IMR-90 (cell line): ENCODE results near the gene CPEB2. TPM values are rescaled to one million over a fixed set of nuclear protein-coding genes. Genes with fewer than 3 reads are reported as not detected.

Source experiments
- ATAC-seq: fragments of 200-7000 bp; cut with Tn5 transposase; 2 replicates; pipeline ENCODE4 v1.9.1; 2020; ENCODE audit warnings: low read depth, mild to moderate bottlenecking, moderate library complexity
- BruUV-seq: library from RNA; stranded (reverse); fragments of 400-500 nt; replicated peaks from 2 replicates; lab custom pipeline; 2021; lab: Mats Ljungman, UMichigan
- CTCF ChIA-PET: fragments of 300-600 bp; formaldehyde crosslinking; extraction: SDS; loops from one replicate; lab custom pipeline; 2021; ENCODE audit warnings: antibody characterized with exemption; lab: Yijun Ruan, JAX
- POLR2A ChIA-PET: fragments of 300-600 bp; sonication (Branson Sonifier 250); formaldehyde crosslinking; loops from one replicate; lab custom pipeline; 2022; ENCODE audit warnings: antibody characterized with exemption; ENCODE audit not compliant: unreplicated experiment; lab: Charles Lee
- DNase-seq: peaks from one replicate; pipeline ENCODE4 v3.0.0; 2013
- H2AFZ ChIP-seq: replicated peaks from 2 replicates; pipeline ENCODE3; 2013; ENCODE audit warnings: low read length, mild to moderate bottlenecking; ENCODE audit not compliant: poor library complexity
- H2AK5ac ChIP-seq: 2 replicates; pipeline ENCODE4 v1.6.1; 2013; ENCODE audit warnings: low read depth, low read length, inconsistent platforms
- H2AK9ac ChIP-seq: replicated peaks from 2 replicates; pipeline ENCODE3; 2013; ENCODE audit warnings: mild to moderate bottlenecking, low read depth, low read length, moderate library complexity; ENCODE audit not compliant: poor library complexity
- H2BK120ac ChIP-seq: 2 replicates; pipeline ENCODE4 v1.6.1; 2013; ENCODE audit warnings: low read depth, low read length, inconsistent platforms
- H2BK15ac ChIP-seq: 3 replicates; pipeline ENCODE4 v1.6.1; 2013; ENCODE audit warnings: low read depth, low read length, inconsistent platforms
- H2BK20ac ChIP-seq: 2 replicates; pipeline ENCODE4 v1.6.1; 2013; ENCODE audit warnings: low read depth, mild to moderate bottlenecking, inconsistent platforms, low read length, moderate library complexity
- H2BK5ac ChIP-seq: 2 replicates; pipeline ENCODE4 v1.6.1; 2013; ENCODE audit warnings: mild to moderate bottlenecking, low read depth, low read length, inconsistent platforms; ENCODE audit not compliant: poor library complexity, severe bottlenecking
- H3K14ac ChIP-seq: replicated peaks from 2 replicates; pipeline ENCODE4 v1.6.1; 2013; ENCODE audit warnings: low read depth, low read length, inconsistent platforms
- H3K18ac ChIP-seq: 2 replicates; pipeline ENCODE4 v1.6.1; 2013; ENCODE audit warnings: low read depth, low read length, control low read depth
- H3K23ac ChIP-seq: 2 replicates; pipeline ENCODE4 v1.6.1; 2013; ENCODE audit warnings: low read depth, low read length, inconsistent platforms
- H3K27ac ChIP-seq: 2 replicates; pipeline ENCODE4 v1.5.1; 2013; ENCODE audit warnings: mild to moderate bottlenecking, control low read depth, low read length; ENCODE audit not compliant: insufficient read depth
- H3K27me3 ChIP-seq: 2 replicates; pipeline ENCODE4 v1.6.1; 2013; ENCODE audit warnings: low read length; ENCODE audit not compliant: control insufficient read depth, insufficient read depth
- H3K36me3 ChIP-seq: 2 replicates; pipeline ENCODE4 v1.6.1; 2013; ENCODE audit warnings: low read length, mixed read lengths; ENCODE audit not compliant: control insufficient read depth, insufficient read depth
- H3K4ac ChIP-seq: 2 replicates; pipeline ENCODE4 v1.6.1; 2013; ENCODE audit warnings: low read depth, low read length, inconsistent platforms
- H3K4me1 ChIP-seq: 2 replicates; pipeline ENCODE4 v1.6.1; 2013; ENCODE audit warnings: low read length, mixed read lengths; ENCODE audit not compliant: control insufficient read depth, insufficient read depth
- H3K4me2 ChIP-seq: 2 replicates; pipeline ENCODE4 v1.6.1; 2013; ENCODE audit warnings: low read depth, mild to moderate bottlenecking, control low read depth, low read length, moderate library complexity
- H3K4me3 ChIP-seq: 2 replicates; pipeline ENCODE4 v1.5.1; 2013; ENCODE audit warnings: low read depth, mild to moderate bottlenecking, control low read depth, low read length, moderate library complexity; ENCODE audit not compliant: insufficient read depth
- H3K56ac ChIP-seq: 2 replicates; pipeline ENCODE4 v1.6.1; 2013; ENCODE audit warnings: low read length, inconsistent platforms; ENCODE audit not compliant: insufficient read depth; ENCODE audit errors: extremely low read depth
- H3K79me1 ChIP-seq, 2 experiments: 2 replicates each; pipeline ENCODE4 v1.6.1; 2013; ENCODE audit warnings: low read length in 2 of 2, inconsistent platforms in 1 of 2, low read depth in 1 of 2
- H3K9ac ChIP-seq: 2 replicates; pipeline ENCODE4 v1.6.1; 2013; ENCODE audit warnings: low read depth, low read length, control low read depth
- H3K9me1 ChIP-seq: 2 replicates; pipeline ENCODE4 v1.6.1; 2013; ENCODE audit warnings: low read length, inconsistent platforms; ENCODE audit not compliant: insufficient read depth
- H3K9me3 ChIP-seq: 2 replicates; pipeline ENCODE4 v1.6.1; 2013; ENCODE audit warnings: low read length; ENCODE audit not compliant: control insufficient read depth, insufficient read depth
- H4K20me1 ChIP-seq: 2 replicates; pipeline ENCODE4 v1.6.1; 2013; ENCODE audit warnings: low read length, inconsistent platforms; ENCODE audit not compliant: insufficient read depth
- H4K5ac ChIP-seq: 2 replicates; pipeline ENCODE4 v1.6.1; 2013; ENCODE audit warnings: mild to moderate bottlenecking, low read depth, low read length, control low read depth
- H4K8ac ChIP-seq, 2 experiments: 2 replicates each; pipeline ENCODE4 v1.6.1; 2013; ENCODE audit warnings: low read depth in 2 of 2, low read length in 2 of 2, control low read depth in 1 of 2, inconsistent platforms in 1 of 2
- H4K91ac ChIP-seq: 2 replicates; pipeline ENCODE4 v1.6.1; 2013; ENCODE audit warnings: low read depth, low read length, inconsistent platforms; ENCODE audit not compliant: insufficient read depth
- BHLHE40 ChIP-seq: fragments of 150-350 bp; IDR thresholded peaks from 2 replicates; pipeline ENCODE4 v1.6.1; 2016; ENCODE audit warnings: mild to moderate bottlenecking, low read depth, low read length
- CEBPB ChIP-seq: IDR thresholded peaks from 2 replicates; pipeline ENCODE4 v1.6.1; 2012; ENCODE audit warnings: low read depth, low read length, improper control_type of control experiment
- MXI1 ChIP-seq: IDR thresholded peaks from 2 replicates; pipeline ENCODE4 v1.6.1; 2012; ENCODE audit warnings: low read depth, mild to moderate bottlenecking, low read length, moderate library complexity, borderline replicate concordance
- RCOR1 ChIP-seq: IDR thresholded peaks from 2 replicates; pipeline ENCODE4 v1.6.1; 2012; ENCODE audit warnings: mild to moderate bottlenecking, low read length, improper control_type of control experiment; ENCODE audit not compliant: insufficient replicate concordance
- RFX5 ChIP-seq: IDR thresholded peaks from 2 replicates; pipeline ENCODE4 v1.8.0; 2012; ENCODE audit warnings: low read depth, mild to moderate bottlenecking, low read length, moderate library complexity
- SMC3 ChIP-seq: fragments of 150-350 bp; IDR thresholded peaks from 2 replicates; pipeline ENCODE4 v1.6.1; 2016; ENCODE audit warnings: low read depth, mild to moderate bottlenecking, antibody characterized with exemption, low read length, moderate library complexity
- WGBS, 2 experiments: methylation state at CpG; one replicate each; pipeline versions ENCODE4 v1.1.5 to v1.1.7; 2013; ENCODE audit warnings: missing lambda C conversion rate in 2 of 2; ENCODE audit not compliant: insufficient read length in 1 of 2; ENCODE audit errors: extremely low coverage in 2 of 2; 5-methylcytosine and 5-hydroxymethylcytosine counted together
- dilution Hi-C: fragments of 300-500 bp; cut with HindIII; formaldehyde crosslinking; loops from one replicate; pipeline ENCODE4 v1.14.3; 2018; ENCODE audit warnings: low sequenced_read_pairs; ENCODE audit not compliant: unreplicated experiment
- in situ Hi-C: fragments of 300-500 bp; cut with MboI; formaldehyde crosslinking; loops from 3 replicates; pipeline ENCODE4 v1.14.3; 2019; ENCODE audit warnings: low sequenced_read_pairs, inconsistent platforms, mixed read lengths
- intact Hi-C: fragments of 100-400 bp; cut with micrococcal nuclease; formaldehyde crosslinking; loops from 2 replicates; pipeline ENCODE4 v1.10.0; 2022
- polyA plus RNA-seq, 3 experiments: library from polyadenylated mRNA; depleted of rRNA; stranded (reverse); fragments of >200 nt; gene quantifications; 2 replicates each; pipeline ENCODE4 v1.2.3, GENCODE V29; 2012; ENCODE audit warnings: low replicate concordance in 1 of 3
- total RNA-seq: library from RNA; depleted of rRNA; stranded (reverse); fragments of >200 nt; gene quantifications from 2 replicates; pipeline ENCODE4 v1.2.3, GENCODE V29; 2012
- TF ChIP-seq, protein P1 (sequence below): fragments of 150-350 bp; IDR thresholded peaks from 2 replicates; pipeline ENCODE4 v1.6.1; 2016; ENCODE audit warnings: low read depth, mild to moderate bottlenecking, low read length, moderate library complexity, borderline replicate concordance
- TF ChIP-seq, protein P2 (sequence below): conservative IDR thresholded peaks from 2 replicates; pipeline ENCODE4 v1.5.1; 2012; ENCODE audit warnings: mild to moderate bottlenecking, low read depth, low read length, improper control_type of control experiment
- TF ChIP-seq, protein P3 (sequence below): fragments of 150-350 bp; IDR thresholded peaks from 2 replicates; pipeline ENCODE4 v1.6.1; 2017; ENCODE audit warnings: mild to moderate bottlenecking, antibody characterized with exemption, low read length, low read depth

The CPEB2 gene
- total and polyA plus RNA-seq, 2 of the 4 experiments (the other 2 are of a cell fraction) = 10.6 to 12.0 TPM

DNA sequence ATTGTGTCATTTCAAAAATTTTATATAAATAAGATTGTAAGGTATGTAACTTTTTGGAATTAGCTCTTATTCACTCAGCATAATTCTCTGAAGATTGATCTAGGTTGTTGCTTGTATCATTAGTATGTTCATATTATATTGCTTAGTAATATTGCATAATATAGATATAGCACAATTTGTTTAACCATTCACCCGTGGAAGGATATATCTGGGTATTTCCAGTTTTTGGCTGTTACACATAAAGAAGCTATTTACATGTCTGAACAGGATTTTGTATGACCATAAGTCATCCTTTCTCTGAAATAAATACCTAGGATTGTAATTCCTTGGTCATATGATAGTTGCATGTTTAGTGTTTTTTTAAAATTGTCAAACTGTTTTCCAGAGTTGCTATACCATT, 82.5 kb downstream of the CPEB2 start:
- peaks cover 2% of the 10 kb centered on the region; the same call in 1 of the 2 replicates for H3K9me3 ChIP-seq
- H3K27me3 ChIP-seq = no peaks in the 10 kb centered on the region; the same call in 1 of the 2 replicates
- no peak overlapping the region for H2AK9ac ChIP-seq
- ATAC-seq (no peak), DNase-seq (no peak)
- H4K91ac ChIP-seq = no peak overlapping the region
- H2AFZ ChIP-seq = no peak overlapping the region
- H4K8ac ChIP-seq = no peak overlapping the region
- no peak overlapping the region for H3K18ac ChIP-seq
- H3K4me3 ChIP-seq = no peak overlapping the region
- no peak overlapping the region for H3K4me2 ChIP-seq
- no peaks in the 10 kb centered on the region for H3K79me1 ChIP-seq
- no peak overlapping the region for H2BK5ac ChIP-seq
- no peak overlapping the region for H2BK15ac ChIP-seq
- no peaks in the 10 kb centered on the region for H3K4me1 ChIP-seq
- H3K36me3 ChIP-seq = no peaks in the 10 kb centered on the region
- ChIA-PET CTCF (no interaction called here), POLR2A (no interaction called here)
- H3K56ac ChIP-seq = no peak overlapping the region
- H4K20me1 ChIP-seq = no peaks in the 10 kb centered on the region
- H3K9ac ChIP-seq = no peak overlapping the region
- intact Hi-C loops (no loop called here), in situ Hi-C loops (no loop called here), dilution Hi-C loops (no loop called here)
- H3K27ac ChIP-seq = no peak overlapping the region
- no peak overlapping the region for H2AK5ac ChIP-seq
- H3K4ac ChIP-seq = no peak overlapping the region
- H4K5ac ChIP-seq = no peak overlapping the region
- H2BK120ac ChIP-seq = no peak overlapping the region
- no peak overlapping the region for H3K23ac ChIP-seq
- H2BK20ac ChIP-seq = no peak overlapping the region
- H3K14ac ChIP-seq = no peak overlapping the region
- TF ChIP-seq RFX5 = no peak
- TF ChIP-seq BHLHE40 = no peak
- TF ChIP-seq MXI1 = no peak
- TF ChIP-seq RCOR1 = no peak
- TF ChIP-seq, protein P1, sequence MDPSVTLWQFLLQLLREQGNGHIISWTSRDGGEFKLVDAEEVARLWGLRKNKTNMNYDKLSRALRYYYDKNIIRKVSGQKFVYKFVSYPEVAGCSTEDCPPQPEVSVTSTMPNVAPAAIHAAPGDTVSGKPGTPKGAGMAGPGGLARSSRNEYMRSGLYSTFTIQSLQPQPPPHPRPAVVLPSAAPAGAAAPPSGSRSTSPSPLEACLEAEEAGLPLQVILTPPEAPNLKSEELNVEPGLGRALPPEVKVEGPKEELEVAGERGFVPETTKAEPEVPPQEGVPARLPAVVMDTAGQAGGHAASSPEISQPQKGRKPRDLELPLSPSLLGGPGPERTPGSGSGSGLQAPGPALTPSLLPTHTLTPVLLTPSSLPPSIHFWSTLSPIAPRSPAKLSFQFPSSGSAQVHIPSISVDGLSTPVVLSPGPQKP = no peak
- no peak for TF ChIP-seq CEBPB
- TF ChIP-seq SMC3 = no peak
- TF ChIP-seq, protein P2, sequence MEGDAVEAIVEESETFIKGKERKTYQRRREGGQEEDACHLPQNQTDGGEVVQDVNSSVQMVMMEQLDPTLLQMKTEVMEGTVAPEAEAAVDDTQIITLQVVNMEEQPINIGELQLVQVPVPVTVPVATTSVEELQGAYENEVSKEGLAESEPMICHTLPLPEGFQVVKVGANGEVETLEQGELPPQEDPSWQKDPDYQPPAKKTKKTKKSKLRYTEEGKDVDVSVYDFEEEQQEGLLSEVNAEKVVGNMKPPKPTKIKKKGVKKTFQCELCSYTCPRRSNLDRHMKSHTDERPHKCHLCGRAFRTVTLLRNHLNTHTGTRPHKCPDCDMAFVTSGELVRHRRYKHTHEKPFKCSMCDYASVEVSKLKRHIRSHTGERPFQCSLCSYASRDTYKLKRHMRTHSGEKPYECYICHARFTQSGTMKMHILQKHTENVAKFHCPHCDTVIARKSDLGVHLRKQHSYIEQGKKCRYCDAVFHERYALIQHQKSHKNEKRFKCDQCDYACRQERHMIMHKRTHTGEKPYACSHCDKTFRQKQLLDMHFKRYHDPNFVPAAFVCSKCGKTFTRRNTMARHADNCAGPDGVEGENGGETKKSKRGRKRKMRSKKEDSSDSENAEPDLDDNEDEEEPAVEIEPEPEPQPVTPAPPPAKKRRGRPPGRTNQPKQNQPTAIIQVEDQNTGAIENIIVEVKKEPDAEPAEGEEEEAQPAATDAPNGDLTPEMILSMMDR = no peak
- TF ChIP-seq, protein P3, sequence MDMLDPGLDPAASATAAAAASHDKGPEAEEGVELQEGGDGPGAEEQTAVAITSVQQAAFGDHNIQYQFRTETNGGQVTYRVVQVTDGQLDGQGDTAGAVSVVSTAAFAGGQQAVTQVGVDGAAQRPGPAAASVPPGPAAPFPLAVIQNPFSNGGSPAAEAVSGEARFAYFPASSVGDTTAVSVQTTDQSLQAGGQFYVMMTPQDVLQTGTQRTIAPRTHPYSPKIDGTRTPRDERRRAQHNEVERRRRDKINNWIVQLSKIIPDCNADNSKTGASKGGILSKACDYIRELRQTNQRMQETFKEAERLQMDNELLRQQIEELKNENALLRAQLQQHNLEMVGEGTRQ = no peak
- no TSS peak for BruUV-seq
- no peaks in the 10 kb centered on the region for H3K9me1 ChIP-seq
- no CpG with 5 or more reads among the region's 1 CpG for WGBS, 2 experiments
